Kidney (tissue), 14 donors: ENCODE measurements around the gene TSPAN14. TPM values are rescaled to one million over a fixed set of nuclear protein-coding genes. Genes with fewer than 3 reads are reported as not detected.

Experiments
- DNase-seq, 5 donors: peaks; one replicate each; pipeline ENCODE4 v3.0.0-alpha.2; 2013 to 2020
- FAIRE-seq: peaks from 2 replicates; lab custom pipeline; 2012; peaks lifted over from hg19 to GRCh38; lab: Jason Lieb, UNC
- H3K27ac ChIP-seq, 2 donors: one replicate each; pipeline ENCODE4 v1.7.0; 2013; ENCODE audit warnings: low read depth in 2 of 2, low read length in 2 of 2, inconsistent platforms in 1 of 2
- H3K27me3 ChIP-seq: one replicate; pipeline ENCODE4 v1.7.1; 2013; ENCODE audit warnings: low read length, inconsistent platforms; ENCODE audit not compliant: control insufficient read depth, insufficient read depth
- H3K36me3 ChIP-seq, 3 donors: one replicate each; pipeline versions ENCODE4 v1.7.0 to v1.7.1; 2013; ENCODE audit warnings: low read length in 3 of 3, control low read depth in 1 of 3, inconsistent platforms in 1 of 3; ENCODE audit not compliant: insufficient read depth in 3 of 3, control insufficient read depth in 2 of 3
- H3K4me1 ChIP-seq, 3 donors: one replicate each; pipeline versions ENCODE4 v1.7.0 to v1.7.1; 2013; ENCODE audit warnings: low read length in 3 of 3, inconsistent platforms in 1 of 3, low read depth in 1 of 3; ENCODE audit not compliant: control insufficient read depth in 2 of 3, insufficient read depth in 2 of 3
- H3K4me3 ChIP-seq, 3 donors: one replicate each; pipeline versions ENCODE4 v1.7.0 to v1.8.1; 2013; ENCODE audit warnings: low read length in 3 of 3, control low read depth in 1 of 3, inconsistent platforms in 1 of 3
- H3K9ac ChIP-seq, 3 donors: one replicate each; pipeline versions ENCODE4 v1.7.0 to v1.7.1; 2013; ENCODE audit warnings: low read length in 3 of 3, control low read depth in 1 of 3, inconsistent platforms in 1 of 3
- H3K9me3 ChIP-seq, 3 donors: one replicate each; pipeline versions ENCODE4 v1.7.0 to v1.7.1; 2013; ENCODE audit warnings: low read length in 3 of 3, control low read depth in 1 of 3, inconsistent platforms in 1 of 3; ENCODE audit not compliant: control insufficient read depth in 2 of 3, insufficient read depth in 1 of 3
- intact Hi-C: fragments of 100-400 bp; cut with DNase I; formaldehyde crosslinking; loops from one replicate; pipeline ENCODE4 v1.11.1; 2022
- polyA plus RNA-seq: library from polyadenylated mRNA; stranded (reverse); fragments of 350-450 nt; fragmentation: Illumina TruSeq; extraction: RNeasy Lipid Tissue Mini Kit (QIAGEN cat#74804); gene quantifications from one replicate; pipeline ENCODE4 v1.2.3, GENCODE V29; 2014; ENCODE audit warnings: low read depth, low replicate concordance; ENCODE audit not compliant: insufficient read depth
- total RNA-seq: library from RNA; stranded (reverse); fragmentation: NEBNext Ultra II Directional; extraction: Animal tissue kit (Norgen Biotek cat#: 25700); gene quantifications from one replicate; pipeline ENCODE4 v1.2.1, GENCODE V29; 2021
- TF ChIP-seq, protein P1 (sequence below): IDR thresholded peaks from 3 replicates; pipeline ENCODE4 v1.5.1; 2012; ENCODE audit warnings: mild to moderate bottlenecking, moderate library complexity, borderline replicate concordance; ENCODE audit not compliant: insufficient read depth; ENCODE audit errors: extremely low read depth
- donor health status: control.
- donor health status: control.
- donor health status: control.
- donor health status: control.
- donor health status: control.
- donor health status: DM: yes; HTN: yes; CAD: no.
- donor health status: Normal renal cell carcinoma (clear cell type).

The TSPAN14 gene
- total and polyA plus RNA-seq, 2 donors from 2014 or later: 36.8 to 183 TPM

DNA sequence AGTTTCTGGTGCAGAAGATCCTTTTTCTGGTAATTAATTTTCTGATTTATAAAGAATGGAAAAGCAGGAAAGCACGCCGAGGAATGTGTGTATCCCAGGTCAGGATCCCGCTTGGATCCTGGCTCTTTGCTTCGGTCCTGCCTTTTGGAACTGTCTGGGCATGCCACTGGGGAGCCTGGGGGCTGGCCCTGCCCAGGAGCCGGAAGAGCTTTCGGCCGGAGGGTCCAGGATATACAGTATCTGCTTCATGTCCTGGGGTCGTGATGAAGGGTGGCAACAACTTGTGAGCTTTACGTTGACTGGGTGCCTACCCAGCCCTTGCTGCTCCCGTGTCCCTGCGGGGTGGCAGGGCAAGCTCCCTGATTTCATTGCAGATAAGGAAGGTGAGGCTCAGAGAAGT lies 86.0 kb downstream of the TSPAN14 start:
- no peaks in the 10 kb centered on the region for H3K9me3 ChIP-seq
- no peaks in the 10 kb centered on the region for H3K27me3 ChIP-seq
- no peaks in the 10 kb centered on the region for H3K36me3 ChIP-seq
- no peak overlapping the region for H3K27ac ChIP-seq
- DNase-seq (no peak), FAIRE-seq (no peak)
- H3K4me3 ChIP-seq: no peak overlapping the region
- intact Hi-C loops: no loop called here
- TF ChIP-seq, protein P1, sequence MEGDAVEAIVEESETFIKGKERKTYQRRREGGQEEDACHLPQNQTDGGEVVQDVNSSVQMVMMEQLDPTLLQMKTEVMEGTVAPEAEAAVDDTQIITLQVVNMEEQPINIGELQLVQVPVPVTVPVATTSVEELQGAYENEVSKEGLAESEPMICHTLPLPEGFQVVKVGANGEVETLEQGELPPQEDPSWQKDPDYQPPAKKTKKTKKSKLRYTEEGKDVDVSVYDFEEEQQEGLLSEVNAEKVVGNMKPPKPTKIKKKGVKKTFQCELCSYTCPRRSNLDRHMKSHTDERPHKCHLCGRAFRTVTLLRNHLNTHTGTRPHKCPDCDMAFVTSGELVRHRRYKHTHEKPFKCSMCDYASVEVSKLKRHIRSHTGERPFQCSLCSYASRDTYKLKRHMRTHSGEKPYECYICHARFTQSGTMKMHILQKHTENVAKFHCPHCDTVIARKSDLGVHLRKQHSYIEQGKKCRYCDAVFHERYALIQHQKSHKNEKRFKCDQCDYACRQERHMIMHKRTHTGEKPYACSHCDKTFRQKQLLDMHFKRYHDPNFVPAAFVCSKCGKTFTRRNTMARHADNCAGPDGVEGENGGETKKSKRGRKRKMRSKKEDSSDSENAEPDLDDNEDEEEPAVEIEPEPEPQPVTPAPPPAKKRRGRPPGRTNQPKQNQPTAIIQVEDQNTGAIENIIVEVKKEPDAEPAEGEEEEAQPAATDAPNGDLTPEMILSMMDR: no peak
- H3K4me1 ChIP-seq: no peaks in the 10 kb centered on the region
- H3K9ac ChIP-seq: no peak overlapping the region

GRCh38 chr10:80540618-80540980 lies 86.5 kb downstream of the TSPAN14 start:
- intact Hi-C loops: no loop called here
- Histone ChIP-seq H3K4me1 (no peaks in the 10 kb centered on the region), H3K9ac (no peak overlapping the region), H3K36me3 (no peaks in the 10 kb centered on the region), H3K27ac (no peak overlapping the region), H3K27me3 (no peaks in the 10 kb centered on the region), H3K9me3 (no peaks in the 10 kb centered on the region), H3K4me3 (no peak overlapping the region)
- TF ChIP-seq, protein P1: no peak
- DNase-seq: no peak
- no peak for FAIRE-seq

DNA sequence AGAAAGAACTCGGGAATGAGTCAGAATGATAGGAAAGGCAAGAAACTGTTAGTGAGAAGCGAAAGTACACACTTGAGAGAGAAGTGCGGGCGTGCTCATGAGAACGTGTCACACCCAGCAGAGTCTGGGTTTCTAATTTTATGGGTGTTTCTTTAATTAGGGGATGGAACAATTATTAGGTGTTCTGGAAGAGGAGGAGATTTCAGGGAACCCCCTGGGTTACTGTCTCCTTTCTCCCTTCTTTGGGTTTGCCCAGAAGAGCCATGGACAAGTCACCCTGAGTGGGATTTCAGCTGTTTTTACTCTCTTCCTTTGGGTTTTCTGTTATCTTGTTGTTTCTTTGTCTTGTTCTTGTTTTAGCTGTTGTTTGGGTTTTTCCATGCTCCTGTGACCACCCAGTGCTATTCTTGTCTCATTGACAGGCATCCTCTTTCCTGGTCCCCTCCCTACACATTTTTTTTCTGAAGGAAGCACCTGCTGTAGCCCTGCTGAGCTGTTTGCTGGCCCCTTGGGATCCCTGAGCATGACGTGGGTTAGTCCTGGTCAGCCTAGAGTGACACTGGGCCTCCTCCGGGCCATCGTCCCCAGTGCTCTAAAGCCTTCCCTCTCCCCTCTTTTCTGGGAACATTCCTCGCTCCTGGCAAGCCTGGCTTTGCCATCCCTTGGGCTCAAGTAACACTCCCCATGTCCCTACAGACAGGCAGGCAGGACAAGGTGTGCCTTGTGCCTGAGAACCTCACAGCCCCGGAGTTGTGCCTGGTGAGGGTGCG lies 87.1 kb downstream of the TSPAN14 start:
- H3K9me3 ChIP-seq: no peaks in the 10 kb centered on the region
- H3K4me1 ChIP-seq: no peaks in the 10 kb centered on the region
- H3K4me3 ChIP-seq: no peak overlapping the region
- peak in 1 of 5 donors; percentile 21 for DNase-seq
- TF ChIP-seq, protein P1: no peak
- no peaks in the 10 kb centered on the region for H3K27me3 ChIP-seq
- H3K27ac ChIP-seq: no peak overlapping the region
- H3K36me3 ChIP-seq: no peaks in the 10 kb centered on the region
- no peak for FAIRE-seq
- intact Hi-C loops: no loop called here
- H3K9ac ChIP-seq: no peak overlapping the region
